ENCODE measurements around the gene CRIM1.
"Not testable (repeated sequence)": the region's sequence is repeated elsewhere in the genome, so short reads cannot be mapped to it uniquely, and the experiment has no call there.

CRIM1 gene

GRCh38 chr2:36355151-36355889 lies at the start of gene CRIM1:
Gene CRIM1, plus strand, starts transcription at chr2:36355778. Its CDS starts 515 bp downstream, at chr2:36356293.
- peak; percentile 11 for DNase-seq (ENCODE audit: low read depth)

DNA sequence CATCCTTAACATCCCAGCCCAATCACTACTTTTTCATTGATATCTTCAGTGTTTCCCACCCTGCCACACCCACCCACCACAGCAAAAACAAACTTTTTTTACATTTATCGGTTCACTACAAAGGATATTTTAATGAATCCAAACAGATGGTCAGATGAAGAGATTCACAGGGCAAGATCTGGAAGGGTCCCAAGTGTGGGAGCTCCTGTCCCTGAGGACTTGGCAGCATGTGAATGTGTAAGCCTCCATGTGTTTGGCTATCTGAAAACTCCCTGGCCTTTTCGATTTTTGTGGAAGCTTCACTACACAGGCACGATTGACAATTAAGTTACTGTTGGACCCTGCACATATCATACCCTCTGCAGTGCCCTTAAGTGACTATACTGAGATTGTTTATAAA lies 48.1 kb upstream of the CRIM1 start:
- no peak for DNase-seq (ENCODE audit: low read depth)

- DNase-seq (ENCODE audit: low read depth) = not testable (repeated sequence)
Measured at GRCh38 chr2:36310444-36310843, 45.1 kb upstream of the CRIM1 start.

- DNase-seq (ENCODE audit: low read depth) = no peak
Measured at GRCh38 chr2:36318547-36318946, 37.0 kb upstream of the CRIM1 start.

DNA sequence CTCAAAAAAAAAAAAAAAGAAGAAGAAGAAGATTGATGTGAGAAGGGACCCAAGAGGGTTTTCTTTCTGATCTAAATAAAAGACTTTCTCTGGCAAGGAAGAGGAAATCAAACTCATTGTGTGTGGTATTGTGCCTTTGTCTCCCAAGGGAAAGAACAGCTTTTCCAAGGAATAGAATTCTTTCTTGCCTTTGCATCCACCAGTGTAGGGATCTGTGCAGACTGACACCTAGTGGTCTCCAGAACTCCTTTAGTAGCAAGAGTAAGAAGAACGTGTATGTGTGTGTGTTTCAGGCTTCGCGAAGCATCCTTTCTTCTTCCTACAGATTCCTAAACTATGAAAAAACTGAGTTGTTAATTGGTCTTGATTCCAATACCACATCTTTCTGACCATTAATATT lies 33.5 kb upstream of the CRIM1 start:
- DNase-seq (ENCODE audit: low read depth) = no peak

DNA sequence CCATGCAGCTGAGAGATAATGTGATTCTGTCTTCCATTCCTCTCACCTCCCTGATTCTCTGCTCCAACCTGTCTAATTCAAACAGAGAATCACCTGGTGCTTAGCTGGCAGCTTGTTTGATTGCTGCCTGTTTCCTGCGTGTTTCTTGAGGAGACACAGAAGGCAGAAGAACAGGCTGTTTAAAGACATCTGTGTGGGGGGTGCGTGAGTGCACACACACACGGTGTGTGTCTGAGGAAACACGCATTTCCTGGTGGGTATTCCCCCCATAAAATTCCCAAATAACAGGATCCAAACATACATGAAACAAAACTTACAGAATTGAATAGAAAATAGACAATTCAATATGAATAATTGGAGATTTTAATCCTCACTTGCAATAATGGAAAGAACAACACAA lies 29.3 kb upstream of the CRIM1 start:
- DNase-seq (ENCODE audit: low read depth) = no peak

GRCh38 chr2:36329251-36329650 lies 26.3 kb upstream of the CRIM1 start:
- DNase-seq (ENCODE audit: low read depth) = no peak

DNA sequence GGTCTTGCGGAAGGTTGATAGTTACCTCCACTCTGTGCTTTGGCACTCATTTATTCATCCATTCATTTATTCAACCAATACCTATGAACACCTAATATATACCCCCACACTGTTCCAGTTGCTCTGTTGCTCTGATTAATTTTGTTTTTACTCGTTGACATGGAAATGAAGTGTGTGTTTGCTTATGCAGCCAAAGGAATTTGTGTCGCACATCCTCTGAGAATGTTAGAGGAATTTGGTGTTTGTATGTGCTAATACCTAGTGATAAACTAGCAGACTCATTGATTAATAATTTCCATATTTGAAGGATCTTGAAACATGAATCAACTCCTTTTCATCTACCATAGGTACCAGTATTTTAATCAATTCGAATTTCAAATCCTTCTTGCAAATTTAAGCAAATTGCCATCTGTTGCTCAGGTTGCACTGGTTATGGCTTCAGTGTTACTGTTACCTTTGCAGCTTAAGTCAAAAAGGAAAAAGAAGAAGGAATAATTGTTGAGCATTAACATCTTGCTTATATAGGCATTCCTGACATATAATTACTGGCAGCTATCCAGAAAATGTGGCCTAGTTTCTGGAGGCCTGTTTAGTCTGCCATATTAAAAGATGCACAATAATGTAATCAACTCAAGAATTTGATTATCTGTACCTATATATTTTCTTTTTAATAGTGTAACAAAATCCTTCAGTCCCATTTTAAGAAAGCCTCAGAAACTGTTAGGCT lies 25.7 kb upstream of the CRIM1 start:
- no peak for DNase-seq (ENCODE audit: low read depth)

- no peak for DNase-seq (ENCODE audit: low read depth)
Measured at GRCh38 chr2:36330473-36331395, 24.8 kb upstream of the CRIM1 start.

- DNase-seq (ENCODE audit: low read depth) = no peak
Measured at GRCh38 chr2:36333350-36334012, 22.1 kb upstream of the CRIM1 start.

GRCh38 chr2:36335597-36335996 lies 20.0 kb upstream of the CRIM1 start:
- no peak for DNase-seq (ENCODE audit: low read depth)

DNA sequence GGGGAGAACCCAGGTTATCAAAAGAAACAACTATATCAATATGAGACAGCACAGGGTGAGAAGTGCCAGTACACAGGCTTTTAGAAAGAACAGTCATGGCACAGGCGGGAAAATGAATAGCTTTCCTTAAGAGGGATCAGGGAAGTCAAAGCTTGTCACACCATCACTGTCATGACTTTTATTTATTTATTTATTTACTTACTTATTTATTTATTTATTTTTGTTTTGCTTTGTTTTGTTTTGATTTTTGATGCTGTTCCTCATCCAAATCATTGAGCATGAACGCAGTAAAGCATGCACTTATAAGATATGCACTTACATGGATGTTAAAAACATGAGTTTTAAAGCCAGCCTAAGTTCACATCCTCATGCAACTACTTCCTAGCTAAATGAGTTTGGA lies 19.3 kb upstream of the CRIM1 start:
- no peak for DNase-seq (ENCODE audit: low read depth)

GRCh38 chr2:36337354-36337753 lies 18.2 kb upstream of the CRIM1 start:
- no peak for DNase-seq (ENCODE audit: low read depth)

DNA sequence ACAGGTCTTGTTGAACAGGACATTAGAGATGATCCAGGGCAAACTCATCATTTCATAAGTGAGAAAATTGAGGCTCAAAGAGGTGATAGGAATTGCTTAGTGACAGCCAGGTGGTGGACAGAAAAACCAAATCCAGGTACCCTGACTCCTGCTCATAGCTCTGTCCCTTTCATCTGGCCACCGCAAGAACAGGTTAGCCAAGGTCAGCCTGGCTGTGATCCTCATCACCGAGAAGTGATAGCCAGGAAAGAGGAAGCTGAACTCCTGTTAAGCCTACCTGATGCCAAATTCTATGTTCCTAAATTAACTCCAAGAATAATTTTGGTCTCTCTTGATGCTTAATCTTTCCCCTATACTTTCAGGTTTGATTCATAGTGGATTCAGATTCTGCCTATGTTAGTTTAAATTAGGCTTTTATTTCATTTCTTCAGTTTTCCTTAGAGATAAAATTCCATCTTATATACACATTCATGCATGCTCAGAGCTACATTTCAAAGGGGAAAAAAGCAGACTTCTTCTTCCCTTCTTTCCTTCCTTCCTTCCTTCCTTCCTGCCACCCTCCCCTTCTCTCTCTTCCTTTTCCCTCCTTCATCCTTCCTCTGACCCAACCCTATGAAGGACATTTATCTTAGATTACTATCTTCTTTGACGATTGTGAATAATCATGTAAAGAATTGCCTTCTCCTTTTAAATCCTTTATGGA lies 17.3 kb upstream of the CRIM1 start:
- no peak for DNase-seq (ENCODE audit: low read depth)

- no peak for DNase-seq (ENCODE audit: low read depth)
Measured at GRCh38 chr2:36338827-36339145, 16.8 kb upstream of the CRIM1 start.

DNA sequence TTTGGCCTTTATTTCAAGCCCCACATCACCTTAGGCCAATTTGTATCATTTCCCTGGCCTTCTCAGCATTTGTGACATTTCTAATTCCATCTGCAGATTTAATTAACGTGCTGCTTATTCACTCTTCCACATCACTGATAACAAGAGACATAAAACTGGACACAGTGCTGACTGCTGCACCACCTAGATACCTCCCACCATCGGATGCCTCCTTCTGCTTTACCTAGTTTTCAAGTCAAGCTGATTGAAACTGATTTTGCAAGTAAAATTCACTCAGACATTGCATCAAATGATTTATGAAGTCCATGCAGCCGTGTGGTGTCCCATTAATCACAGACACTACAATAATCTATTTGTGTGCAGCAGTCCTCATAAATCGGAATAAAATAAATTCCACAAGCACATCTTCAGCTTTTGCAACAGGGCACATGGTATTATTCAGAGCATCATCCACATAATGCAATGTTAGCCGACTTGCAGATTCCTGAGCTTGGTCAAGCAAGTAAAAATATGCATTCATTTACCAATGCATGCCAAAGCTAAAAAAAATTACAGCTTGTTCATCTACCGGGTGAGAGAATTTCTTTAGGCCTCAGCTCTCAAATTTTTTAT lies 15.9 kb upstream of the CRIM1 start:
- no peak for DNase-seq (ENCODE audit: low read depth)

DNA sequence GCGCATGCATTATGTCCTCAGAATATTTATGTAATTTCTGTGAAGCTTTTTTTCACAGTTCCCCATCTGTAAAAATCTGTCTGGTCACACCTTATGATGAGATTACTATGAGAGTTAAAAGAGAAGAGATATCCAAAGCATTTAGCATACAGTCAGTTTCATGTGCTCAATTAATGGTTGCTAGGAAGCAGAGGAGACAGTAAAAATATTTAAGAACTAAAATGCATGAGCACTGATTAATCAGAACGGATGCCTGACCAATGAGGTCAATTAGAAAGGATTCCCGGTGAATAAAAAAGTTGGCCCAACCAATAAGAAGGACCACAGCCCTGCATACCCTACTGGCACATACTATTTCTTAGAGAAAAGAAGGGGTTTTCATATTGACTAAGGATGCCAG lies 12.0 kb upstream of the CRIM1 start:
- no peak for DNase-seq (ENCODE audit: low read depth)

DNA sequence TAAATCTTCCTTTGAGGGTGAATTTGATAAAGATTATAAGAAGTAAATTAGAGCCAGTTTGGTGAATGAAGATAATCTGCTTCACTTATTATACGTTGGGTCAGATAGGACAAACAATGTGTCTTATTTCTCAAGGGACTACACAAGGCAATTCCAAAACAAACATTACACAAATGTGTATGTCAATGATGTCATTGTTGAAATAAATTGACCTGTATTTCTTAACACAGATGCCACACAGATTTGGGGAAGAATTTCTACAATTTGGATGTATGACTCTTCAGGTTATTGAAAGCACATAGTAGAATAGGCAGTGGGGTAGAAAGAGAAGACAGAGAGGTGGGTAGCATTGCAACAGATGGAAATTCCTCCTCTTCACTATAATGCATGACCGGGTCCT lies 6.9 kb upstream of the CRIM1 start:
- no peak for DNase-seq (ENCODE audit: low read depth)

GRCh38 chr2:36351291-36351690 lies 4.3 kb upstream of the CRIM1 start:
- no peak for DNase-seq (ENCODE audit: low read depth)

DNA sequence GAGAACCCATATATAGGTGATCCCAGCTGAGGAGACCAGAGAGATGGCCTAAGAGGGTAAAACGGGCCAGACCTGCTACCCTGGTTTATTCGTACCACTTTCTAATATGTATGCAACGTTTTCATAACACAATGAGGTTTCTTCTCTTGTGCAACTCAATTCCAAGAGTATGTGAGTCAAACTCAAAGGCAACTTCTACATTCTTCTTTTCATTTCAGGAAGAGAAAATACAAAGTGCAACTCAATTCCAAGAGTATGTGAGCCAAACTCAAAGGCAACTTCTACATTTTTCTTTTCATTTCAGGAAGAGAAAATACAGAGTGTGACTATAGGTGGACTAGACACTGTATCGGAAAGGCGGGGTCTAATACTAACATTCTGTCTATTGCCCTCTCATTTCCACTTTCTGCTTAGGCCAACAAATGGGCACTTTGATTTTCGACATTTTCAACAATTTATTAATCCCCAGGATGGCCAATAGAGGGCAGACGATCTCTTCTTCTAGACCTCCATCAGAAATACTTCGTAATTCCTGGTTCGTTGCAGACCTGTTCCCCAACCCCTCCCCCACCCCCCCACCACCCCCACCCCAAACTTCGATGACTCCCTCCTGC lies 3.7 kb upstream of the CRIM1 start:
- no peak for DNase-seq (ENCODE audit: low read depth)

DNA sequence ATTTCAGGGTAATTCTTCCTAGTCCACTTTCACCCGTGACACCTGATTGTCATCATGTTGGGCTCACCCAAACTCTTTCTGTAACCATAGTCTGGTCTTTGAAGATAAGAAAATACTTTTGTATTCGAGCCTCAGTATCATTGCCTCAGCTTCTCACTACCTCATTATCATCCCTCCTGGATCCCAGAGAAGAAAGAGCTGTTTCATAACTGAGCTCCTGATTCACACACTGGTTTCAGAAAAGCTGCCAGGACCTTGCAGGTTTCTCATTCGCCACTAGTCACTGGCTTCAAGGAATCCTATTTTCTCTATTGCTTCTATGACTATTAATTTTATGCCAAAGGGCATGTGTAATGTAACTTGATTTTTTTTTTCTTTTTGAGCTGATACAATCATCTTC lies 2.9 kb upstream of the CRIM1 start:
- DNase-seq (ENCODE audit: low read depth) = no peak

Data from activated T-cell treated with anti-CD3 and anti-CD28 coated beads for 1 hour (primary cell).